GM23248 (cell line): ENCODE results near the gene VPS33B. TPM values are rescaled to one million over a fixed set of nuclear protein-coding genes. Genes with fewer than 3 reads are reported as not detected.

Source experiments
- DNase-seq: peaks from one replicate; pipeline ENCODE4 v3.0.0-alpha.2; 2015
- H2AFZ ChIP-seq: fragments of 200-600 bp; sonication (generic); 2 replicates; pipeline ENCODE4 v1.6.1; 2016; ENCODE audit warnings: antibody characterized with exemption
- H3F3A ChIP-seq: fragments of 200-600 bp; sonication (generic); 2 replicates; pipeline ENCODE4 v1.6.1; 2016; ENCODE audit warnings: mild to moderate bottlenecking, antibody characterized with exemption, mixed run types; ENCODE audit not compliant: insufficient read depth
- H3K27ac ChIP-seq: fragments of 200-600 bp; sonication (generic); 2 replicates; pipeline ENCODE4 v1.5.1; 2016; ENCODE audit warnings: mild to moderate bottlenecking
- H3K27me3 ChIP-seq: fragments of 200-600 bp; sonication (generic); replicated peaks from 2 replicates; pipeline ENCODE4 v1.6.1; 2016; ENCODE audit warnings: mild to moderate bottlenecking; ENCODE audit not compliant: insufficient read depth
- H3K36me3 ChIP-seq: fragments of 200-600 bp; sonication (generic); 2 replicates; pipeline ENCODE4 v1.6.1; 2016; ENCODE audit warnings: low read depth, mild to moderate bottlenecking
- H3K4me1 ChIP-seq: fragments of 200-600 bp; sonication (generic); 2 replicates; pipeline ENCODE4 v1.6.1; 2016; ENCODE audit warnings: mild to moderate bottlenecking; ENCODE audit not compliant: insufficient read depth
- H3K4me2 ChIP-seq: fragments of 200-600 bp; sonication (generic); one replicate; pipeline ENCODE4 v1.6.1; 2016; ENCODE audit warnings: mild to moderate bottlenecking; ENCODE audit not compliant: unreplicated experiment
- H3K4me3 ChIP-seq: fragments of 200-600 bp; sonication (generic); 2 replicates; pipeline ENCODE4 v1.5.1; 2016; ENCODE audit warnings: mild to moderate bottlenecking
- H3K79me2 ChIP-seq: fragments of 200-600 bp; sonication (generic); 2 replicates; pipeline ENCODE4 v1.6.1; 2016; ENCODE audit warnings: mild to moderate bottlenecking; ENCODE audit not compliant: insufficient read depth
- H3K9ac ChIP-seq: fragments of 200-600 bp; sonication (generic); 2 replicates; pipeline ENCODE4 v1.6.1; 2016; ENCODE audit warnings: mild to moderate bottlenecking
- H3K9me2 ChIP-seq: fragments of 200-600 bp; sonication (generic); 2 replicates; pipeline ENCODE4 v1.6.1; 2016; ENCODE audit warnings: mixed run types, mild to moderate bottlenecking, moderate library complexity; ENCODE audit not compliant: insufficient read depth
- H3K9me3 ChIP-seq: fragments of 200-600 bp; sonication (generic); one replicate; pipeline ENCODE4 v1.6.1; 2017; ENCODE audit warnings: low read depth
- H4K20me1 ChIP-seq: fragments of 200-600 bp; sonication (generic); 2 replicates; pipeline ENCODE4 v1.6.0; 2016; ENCODE audit not compliant: insufficient read depth
- EZH2 ChIP-seq: fragments of 200-600 bp; sonication (generic); IDR thresholded peaks from 2 replicates; pipeline ENCODE4 v1.6.1; 2018; ENCODE audit warnings: antibody characterized with exemption, mild to moderate bottlenecking; ENCODE audit not compliant: insufficient read depth, poor library complexity, severe bottlenecking
- EZH2phosphoT487 ChIP-seq: fragments of 200-600 bp; sonication (generic); IDR thresholded peaks from 2 replicates; pipeline ENCODE4 v1.6.1; 2018; ENCODE audit warnings: antibody characterized with exemption, moderate library complexity, mild to moderate bottlenecking, low read depth; ENCODE audit not compliant: insufficient read depth
- WGBS, 2 experiments: methylation state at CpG; one replicate each; pipeline ENCODE4 v1.1.6; 2015 to 2017; ENCODE audit warnings: low lambda C conversion rate in 2 of 2, low coverage in 1 of 2; ENCODE audit errors: missing lambda C conversion rate in 2 of 2; 5-methylcytosine and 5-hydroxymethylcytosine counted together
- in situ Hi-C: fragments of 300-500 bp; cut with MboI; formaldehyde crosslinking; loops from 2 replicates; pipeline ENCODE4 v1.15.0; 2020
- polyA plus RNA-seq: library from polyadenylated mRNA; unstranded; fragments of >200 nt; fragmentation: Nextera tagmentation; extraction: Ambion mirVana; gene quantifications from 2 replicates; pipeline ENCODE4 v1.2.1, GENCODE V29; 2016
- total RNA-seq: library from RNA; depleted of rRNA; stranded (reverse); fragments of >200 nt; shearing (Covaris generic); gene quantifications from 2 replicates; pipeline ENCODE4 v1.2.3, GENCODE V29; 2014

Gene VPS33B
- total and polyA plus RNA-seq, 2 experiments from 2014 or later: 7.0 to 10.2 TPM

GRCh38 chr15:90955624-90956273 lies 66.6 kb downstream of the VPS33B start:
- peaks cover 12% of the 10 kb centered on the region; the same call in 1 of the 2 replicates for H3K4me1 ChIP-seq
- H3K9ac ChIP-seq: peak overlapping the region; percentile 97
- H3K4me2 ChIP-seq: peak overlapping the region; percentile 98
- DNase-seq: no peak
- H3K9me2 ChIP-seq: no peaks in the 10 kb centered on the region
- no peaks in the 10 kb centered on the region for H3K27me3 ChIP-seq
- peak overlapping the region; percentile 96 for H3K4me3 ChIP-seq
- H4K20me1 ChIP-seq: no peaks in the 10 kb centered on the region
- WGBS, 2 experiments: 67 to 77% methylated on average over 18 to 20 of the region's 20 CpGs
- H3K79me2 ChIP-seq: no peaks in the 10 kb centered on the region
- in situ Hi-C loops: no loop called here
- no peaks in the 10 kb centered on the region for H3K36me3 ChIP-seq
- H3K9me3 ChIP-seq: no peaks in the 10 kb centered on the region
- H2AFZ ChIP-seq: peak overlapping the region; percentile 92; the same call in 1 of the 2 replicates
- peaks cover 11% of the 10 kb centered on the region; the same call in 1 of the 2 replicates for H3F3A ChIP-seq
- TF ChIP-seq EZH2phosphoT487 (no peak), EZH2 (no peak)
- H3K27ac ChIP-seq: peak overlapping the region; percentile 93; the same call in 1 of the 2 replicates

GRCh38 chr15:90954712-90955623 lies 67.4 kb downstream of the VPS33B start, which contains the start of gene RCCD1:
Gene RCCD1 (plus strand): TSS chr15:90954884. CDS start chr15:90956735, 1,851 bp downstream.
- in situ Hi-C loops: no loop called here
- Histone ChIP-seq H3K9me3 (no peaks in the 10 kb centered on the region), H4K20me1 (no peaks in the 10 kb centered on the region), H3K36me3 (no peaks in the 10 kb centered on the region), H2AFZ (peak within 1 kb of the TSS; percentile 92), H3K4me1 (peaks cover 12% of the 10 kb centered on the region; the same call in 1 of the 2 replicates), H3K9me2 (no peaks in the 10 kb centered on the region), H3K27ac (peak within 1 kb of the TSS; percentile 93), H3K4me3 (peak within 1 kb of the TSS; percentile 96), H3K79me2 (no peaks in the 10 kb centered on the region), H3F3A (peaks cover 11% of the 10 kb centered on the region; the same call in 1 of the 2 replicates), H3K27me3 (no peaks in the 10 kb centered on the region), H3K4me2 (peak within 1 kb of the TSS; percentile 98), H3K9ac (peak within 1 kb of the TSS; percentile 97)
- DNase-seq: peak; percentile 98
- 3 to 4% methylated on average over 52 to 65 of the region's 69 CpGs for WGBS, 2 experiments
- no peak for TF ChIP-seq EZH2
- no peak for TF ChIP-seq EZH2phosphoT487

DNA sequence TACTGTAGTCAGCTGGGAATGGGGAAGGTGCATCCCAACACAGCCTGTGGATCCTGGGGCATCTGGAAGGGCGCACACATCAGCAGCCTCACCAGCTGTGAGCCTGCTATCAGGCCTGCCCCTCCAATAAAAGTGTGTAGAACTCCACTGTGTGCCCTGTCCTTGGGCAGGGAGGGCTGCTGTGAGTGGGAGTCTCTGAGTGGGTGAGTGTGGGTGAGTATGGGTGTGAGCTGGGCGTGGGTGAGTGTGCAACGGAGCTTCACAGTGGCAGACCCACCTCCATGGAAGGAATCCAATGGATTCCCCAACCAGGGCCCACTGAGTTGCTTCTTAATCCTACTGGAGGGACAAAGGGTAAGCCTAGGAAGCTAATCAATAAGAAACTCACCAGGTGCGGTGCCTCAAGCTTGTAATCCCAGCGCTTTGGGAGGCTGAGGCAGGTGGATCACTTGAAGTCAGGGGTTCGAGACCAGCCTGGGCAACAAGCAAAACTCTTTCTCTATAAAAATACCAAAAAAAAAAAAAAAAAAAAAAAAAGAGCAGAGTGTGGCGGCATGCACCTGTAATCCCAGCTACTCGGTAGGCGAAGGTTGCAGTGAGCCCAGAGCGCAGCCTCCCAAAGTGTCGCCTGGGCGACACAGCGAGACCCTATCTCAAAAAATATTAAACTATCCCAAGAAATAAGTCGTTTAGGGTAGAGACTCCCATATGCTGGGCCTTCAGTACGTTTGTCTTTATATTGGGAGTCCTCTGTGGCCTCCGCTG lies 68.3 kb downstream of the VPS33B start:
- Histone ChIP-seq H3K79me2 (no peaks in the 10 kb centered on the region), H3K9me2 (no peaks in the 10 kb centered on the region), H3K9me3 (no peaks in the 10 kb centered on the region), H3K4me3 (peak overlapping the region; percentile 96), H3K27ac (peak overlapping the region; percentile 93), H3K4me2 (peak overlapping the region; percentile 98), H2AFZ (peak overlapping the region; percentile 92; the same call in 1 of the 2 replicates), H3F3A (peaks cover 11% of the 10 kb centered on the region; the same call in 1 of the 2 replicates), H3K27me3 (no peaks in the 10 kb centered on the region), H4K20me1 (no peaks in the 10 kb centered on the region), H3K9ac (peak overlapping the region; percentile 97), H3K36me3 (no peaks in the 10 kb centered on the region; the same call in 1 of the 2 replicates), H3K4me1 (peaks cover 12% of the 10 kb centered on the region; the same call in 1 of the 2 replicates)
- in situ Hi-C loops: no loop called here
- WGBS, 2 experiments: 72 to 76% methylated on average over 16 of the region's 16 CpGs
- no peak for TF ChIP-seq EZH2
- TF ChIP-seq EZH2phosphoT487: no peak
- no peak for DNase-seq
